Measurements from ENCODE around the gene HYI. TPM values are rescaled to one million over a fixed set of nuclear protein-coding genes. Genes with fewer than 3 reads are reported as not detected.
"Not testable (repeated sequence)": the region's sequence is repeated elsewhere in the genome, so short reads cannot be mapped to it uniquely, and the experiment has no call there.

HYI gene
- total RNA-seq = 10 to 100 TPM in 1 of 2 donors, 1 to 10 TPM in 1; 5.7 to 25.8 TPM

GRCh38 chr1:43453442-43454269, at the start of gene HYI:
Gene HYI, minus strand, starts transcription at chr1:43453931. Its CDS starts 138 bp downstream, at chr1:43453793.
- peak within 1 kb of the TSS; percentile 96 for H3K4me3 Mint-ChIP-seq
- peak; percentile 72 for ATAC-seq (replicated peaks)
- peak within 1 kb of the TSS; percentile 91 for H3K27ac Mint-ChIP-seq
- H3K4me1 Mint-ChIP-seq = peaks cover 22% of the 10 kb centered on the region
- H3K36me3 Mint-ChIP-seq (ENCODE audit: low read depth) = peaks cover 34% of the 10 kb centered on the region
- no peaks in the 10 kb centered on the region for H3K9me3 Mint-ChIP-seq
- peaks cover 4% of the 10 kb centered on the region for H3K27me3 Mint-ChIP-seq

- not testable (repeated sequence) for ATAC-seq (replicated peaks); H3K4me1 Mint-ChIP-seq; H3K4me3 Mint-ChIP-seq; H3K36me3 Mint-ChIP-seq (ENCODE audit: low read depth); H3K9me3 Mint-ChIP-seq; H3K27ac Mint-ChIP-seq
- peaks cover 15% of the 10 kb centered on the region for H3K27me3 Mint-ChIP-seq
Observed at GRCh38 chr1:43501806-43502205, 48.1 kb upstream of the HYI start.

- Mint-ChIP-seq H3K36me3 (ENCODE audit: low read depth) (no peaks in the 10 kb centered on the region), H3K4me3 (no peak overlapping the region), H3K27me3 (peaks cover 9% of the 10 kb centered on the region), H3K27ac (no peak overlapping the region), H3K9me3 (no peaks in the 10 kb centered on the region), H3K4me1 (no peaks in the 10 kb centered on the region)
- no peak for ATAC-seq (replicated peaks)
Observed at GRCh38 chr1:43499898-43500297, 46.2 kb upstream of the HYI start.

GRCh38 chr1:43495204-43495603, 41.5 kb upstream of the HYI start:
- no peak for ATAC-seq (replicated peaks)

GRCh38 chr1:43493661-43494450, 40.1 kb upstream of the HYI start:
- no peaks in the 10 kb centered on the region for H3K4me1 Mint-ChIP-seq
- ATAC-seq (replicated peaks) = no peak
- H3K4me3 Mint-ChIP-seq = no peak overlapping the region
- H3K36me3 Mint-ChIP-seq (ENCODE audit: low read depth) = no peaks in the 10 kb centered on the region
- peaks cover 12% of the 10 kb centered on the region for H3K9me3 Mint-ChIP-seq
- H3K27ac Mint-ChIP-seq = no peak overlapping the region
- peaks cover 6% of the 10 kb centered on the region for H3K27me3 Mint-ChIP-seq

More at GRCh38 chr1:43495204-43495603, 41.5 kb upstream of the HYI start:
- Mint-ChIP-seq H3K4me3 (no peak overlapping the region), H3K9me3 (peaks cover 3% of the 10 kb centered on the region), H3K27ac (no peak overlapping the region), H3K36me3 (ENCODE audit: low read depth) (no peaks in the 10 kb centered on the region), H3K4me1 (no peaks in the 10 kb centered on the region), H3K27me3 (peaks cover 11% of the 10 kb centered on the region)

GRCh38 chr1:43492826-43493225, 39.1 kb upstream of the HYI start:
- Mint-ChIP-seq H3K36me3 (ENCODE audit: low read depth) (no peaks in the 10 kb centered on the region), H3K27ac (no peak overlapping the region), H3K4me3 (no peak overlapping the region), H3K4me1 (no peaks in the 10 kb centered on the region), H3K27me3 (peaks cover 6% of the 10 kb centered on the region), H3K9me3 (peaks cover 18% of the 10 kb centered on the region)
- ATAC-seq (replicated peaks) = no peak

GRCh38 chr1:43491061-43491460, 37.3 kb upstream of the HYI start:
- Mint-ChIP-seq H3K36me3 (ENCODE audit: low read depth) (no peaks in the 10 kb centered on the region), H3K9me3 (peaks cover 23% of the 10 kb centered on the region), H3K4me1 (no peaks in the 10 kb centered on the region), H3K4me3 (no peak overlapping the region), H3K27ac (no peak overlapping the region), H3K27me3 (peaks cover 6% of the 10 kb centered on the region)
- no peak for ATAC-seq (replicated peaks)

- Mint-ChIP-seq H3K4me3 (no peak overlapping the region), H3K4me1 (no peaks in the 10 kb centered on the region), H3K36me3 (ENCODE audit: low read depth) (no peaks in the 10 kb centered on the region), H3K27ac (no peak overlapping the region), H3K9me3 (peaks cover 23% of the 10 kb centered on the region), H3K27me3 (peaks cover 3% of the 10 kb centered on the region)
- no peak for ATAC-seq (replicated peaks)
Observed at GRCh38 chr1:43488165-43488564, 34.4 kb upstream of the HYI start.

GRCh38 chr1:43484367-43484766, 30.6 kb upstream of the HYI start:
- Mint-ChIP-seq H3K27me3 (peaks cover 2% of the 10 kb centered on the region), H3K9me3 (peaks cover 16% of the 10 kb centered on the region), H3K4me3 (no peak overlapping the region), H3K36me3 (ENCODE audit: low read depth) (no peaks in the 10 kb centered on the region), H3K27ac (no peak overlapping the region), H3K4me1 (no peaks in the 10 kb centered on the region)
- ATAC-seq (replicated peaks) = no peak

- Mint-ChIP-seq H3K27ac (no peak overlapping the region), H3K9me3 (peaks cover 3% of the 10 kb centered on the region), H3K4me3 (no peak overlapping the region), H3K36me3 (ENCODE audit: low read depth) (no peaks in the 10 kb centered on the region), H3K4me1 (no peaks in the 10 kb centered on the region), H3K27me3 (peaks cover 6% of the 10 kb centered on the region)
- no peak for ATAC-seq (replicated peaks)
Observed at GRCh38 chr1:43482215-43482614, 28.5 kb upstream of the HYI start.

GRCh38 chr1:43481491-43481890, 27.8 kb upstream of the HYI start:
- Mint-ChIP-seq H3K36me3 (ENCODE audit: low read depth) (no peaks in the 10 kb centered on the region), H3K27ac (no peak overlapping the region), H3K27me3 (peaks cover 6% of the 10 kb centered on the region), H3K9me3 (peaks cover 3% of the 10 kb centered on the region), H3K4me3 (no peak overlapping the region), H3K4me1 (no peaks in the 10 kb centered on the region)
- ATAC-seq (replicated peaks) = no peak

GRCh38 chr1:43479414-43479813, 25.7 kb upstream of the HYI start:
- Mint-ChIP-seq H3K4me3 (no peak overlapping the region), H3K4me1 (no peaks in the 10 kb centered on the region), H3K9me3 (no peaks in the 10 kb centered on the region), H3K27ac (no peak overlapping the region), H3K36me3 (ENCODE audit: low read depth) (no peaks in the 10 kb centered on the region), H3K27me3 (peaks cover 6% of the 10 kb centered on the region)
- ATAC-seq (replicated peaks) = no peak

GRCh38 chr1:43477716-43478115, 24.0 kb upstream of the HYI start:
- H3K27me3 Mint-ChIP-seq = peaks cover 9% of the 10 kb centered on the region
- H3K27ac Mint-ChIP-seq = no peak overlapping the region
- ATAC-seq (replicated peaks) = no peak
- H3K36me3 Mint-ChIP-seq (ENCODE audit: low read depth) = no peaks in the 10 kb centered on the region
- H3K4me3 Mint-ChIP-seq = no peak overlapping the region
- H3K9me3 Mint-ChIP-seq = no peaks in the 10 kb centered on the region
- H3K4me1 Mint-ChIP-seq = peaks cover 10% of the 10 kb centered on the region

GRCh38 chr1:43475611-43476401, 22.1 kb upstream of the HYI start:
- ATAC-seq (replicated peaks); H3K4me3 Mint-ChIP-seq; H3K9me3 Mint-ChIP-seq; H3K36me3 Mint-ChIP-seq (ENCODE audit: low read depth); H3K27me3 Mint-ChIP-seq; H3K27ac Mint-ChIP-seq: not testable (repeated sequence)
- peaks cover 10% of the 10 kb centered on the region for H3K4me1 Mint-ChIP-seq

Measured in activated T-helper 17 cell treated with anti-CD3 and anti-CD28 coated beads, Interleukin-2, amount 50 U/mL, for 72 hours (primary cell).